ENCODE measurements around the gene AGAP1.

GRCh38 chr2:236119476-236119875 lies 625.6 kb downstream of the AGAP1 start:
- TF ChIP-seq REST (IDR thresholded peaks at IDR 0.05; ENCODE audit: insufficient read depth in 1 of 2, low read depth in 2 of 2, low read length in 2 of 2) (no peak), POLR2AphosphoS5 (IDR thresholded peaks at IDR 0.05; ENCODE audit: low read depth, low read length) (no peak), TAF1 (IDR thresholded peaks at IDR 0.05; ENCODE audit: borderline replicate concordance, insufficient read depth, low read length) (no peak), SIN3A (IDR thresholded peaks at IDR 0.05; ENCODE audit: borderline replicate concordance, insufficient read depth, low read length) (no peak), FOXP2 (optimal IDR thresholded peaks at IDR 0.05; ENCODE audit: borderline replicate concordance, extremely low read depth, extremely low read length, insufficient read depth) (no peak)
